GM18907 (cell line): ENCODE measurements around the gene EHD3.

Experiments
- ATAC-seq: cut with Tn5 transposase; IDR thresholded peaks from one replicate; pipeline ENCODE4 v1.9.1; 2021; ENCODE audit warnings: mild to moderate bottlenecking, moderate library complexity; ENCODE audit not compliant: unreplicated experiment

Gene EHD3

DNA sequence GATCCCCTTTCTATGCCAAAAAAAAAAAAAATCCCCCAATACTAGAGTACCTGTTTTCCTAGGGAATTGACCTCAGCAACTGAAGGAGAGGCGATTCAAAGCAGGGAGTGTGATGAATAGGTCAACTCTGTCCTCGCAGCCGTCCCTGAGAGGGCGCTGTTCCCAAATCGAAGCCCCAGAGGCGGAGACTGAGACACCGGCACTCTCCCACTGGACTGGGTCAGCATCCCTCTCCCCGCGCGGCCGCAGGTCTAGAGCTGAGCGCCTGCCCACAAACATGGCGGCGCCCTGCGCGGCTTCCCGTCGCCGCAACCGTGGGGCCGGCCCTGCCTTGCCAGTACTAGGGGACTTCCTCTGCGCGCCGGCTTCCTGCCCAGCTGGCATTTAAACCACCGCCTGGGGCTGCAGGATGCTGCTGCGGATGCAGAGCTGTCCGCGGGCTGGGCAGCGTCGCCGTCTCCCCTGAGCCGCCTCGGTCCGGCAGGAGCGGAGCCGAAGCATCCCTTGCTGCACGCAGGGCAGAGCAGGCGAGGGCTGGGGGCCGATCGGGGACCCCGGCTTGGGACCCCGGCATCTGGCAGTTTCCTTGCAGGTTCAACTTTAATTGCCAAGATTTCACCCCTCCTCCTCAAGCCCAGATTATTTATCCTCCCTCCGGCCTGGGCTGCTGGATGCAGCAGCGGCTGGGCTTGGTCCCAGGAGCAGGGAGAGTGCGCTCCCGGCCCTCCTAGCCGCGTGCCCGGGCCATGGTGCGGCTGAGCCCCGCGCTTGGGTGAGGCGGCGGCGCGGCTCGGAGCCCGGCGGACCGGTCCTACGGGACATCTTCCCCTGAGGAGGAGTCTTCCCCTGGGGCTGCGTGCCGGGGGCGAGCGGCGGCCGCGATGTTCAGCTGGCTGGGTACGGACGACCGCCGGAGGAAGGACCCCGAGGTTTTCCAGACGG lies at the start of gene EHD3:
EHD3 (plus strand) TSS at position 412 of the 942 bp plus-strand sequence; CDS start at position 882, 470 bp downstream.
- peak; percentile 96 for ATAC-seq

- no peak for ATAC-seq
Measured at GRCh38 chr2:31187166-31187565, 46.8 kb upstream of the EHD3 start.

DNA sequence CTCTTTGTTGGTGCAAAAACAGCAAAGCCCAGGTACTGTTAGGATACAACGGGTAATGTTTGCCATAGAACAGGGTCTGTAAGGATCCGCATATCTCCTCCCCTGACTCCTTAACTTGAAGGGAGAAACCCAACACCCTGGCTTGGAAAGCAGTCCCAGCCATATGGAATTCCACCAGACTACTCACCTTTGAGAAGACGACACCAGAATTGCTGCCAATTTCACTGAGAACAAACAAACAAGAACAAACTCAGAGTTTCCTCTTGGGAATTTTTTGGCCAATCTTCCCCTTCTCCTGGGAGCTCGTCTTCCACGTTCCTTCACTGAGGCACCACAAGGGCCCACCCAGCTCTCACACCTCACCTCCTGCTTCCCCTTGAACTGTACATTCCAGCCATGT lies 45.8 kb upstream of the EHD3 start:
- no peak for ATAC-seq

GRCh38 chr2:31189141-31189540 lies 44.8 kb upstream of the EHD3 start:
- ATAC-seq, result no peak

DNA sequence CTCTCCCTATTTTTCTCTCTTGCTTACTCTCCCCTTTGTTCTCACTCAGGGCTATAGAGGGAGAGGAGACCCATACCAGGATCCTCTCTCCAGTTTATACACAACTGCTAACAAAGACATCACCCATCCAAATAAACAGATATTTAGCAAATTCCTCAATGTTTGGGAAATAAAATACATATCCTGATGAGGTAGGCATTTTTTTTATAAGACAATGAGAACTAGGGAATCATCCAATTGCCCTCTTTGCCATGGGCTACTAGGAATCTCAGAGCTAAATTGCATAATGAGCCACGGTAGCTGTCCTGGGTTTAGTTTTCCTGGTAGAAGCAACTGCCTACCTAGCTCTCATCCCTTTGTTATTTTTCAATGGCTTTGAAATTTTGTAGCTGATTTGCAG lies 43.8 kb upstream of the EHD3 start:
- no peak for ATAC-seq

GRCh38 chr2:31191931-31192330 lies 42.0 kb upstream of the EHD3 start:
- no peak for ATAC-seq

DNA sequence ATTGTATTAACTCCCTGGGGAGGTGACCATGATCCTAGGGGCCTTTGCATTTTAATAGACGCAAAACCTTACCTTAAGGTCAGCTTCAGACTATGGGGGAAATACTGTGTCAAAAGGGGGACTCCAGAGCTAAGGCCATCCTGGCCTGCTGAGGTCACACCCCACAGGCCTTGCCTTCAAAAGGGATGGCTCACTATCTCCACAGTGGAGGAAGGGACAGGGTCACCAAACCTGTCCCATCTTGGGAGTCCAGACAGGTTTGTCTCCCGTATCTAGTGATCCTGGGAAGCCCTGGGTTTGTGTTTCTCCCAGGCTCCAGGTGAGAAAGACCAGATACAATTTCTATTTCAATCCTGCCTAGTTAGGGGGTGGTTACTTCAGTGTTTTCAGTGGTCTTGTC lies 41.6 kb upstream of the EHD3 start:
- no peak for ATAC-seq

DNA sequence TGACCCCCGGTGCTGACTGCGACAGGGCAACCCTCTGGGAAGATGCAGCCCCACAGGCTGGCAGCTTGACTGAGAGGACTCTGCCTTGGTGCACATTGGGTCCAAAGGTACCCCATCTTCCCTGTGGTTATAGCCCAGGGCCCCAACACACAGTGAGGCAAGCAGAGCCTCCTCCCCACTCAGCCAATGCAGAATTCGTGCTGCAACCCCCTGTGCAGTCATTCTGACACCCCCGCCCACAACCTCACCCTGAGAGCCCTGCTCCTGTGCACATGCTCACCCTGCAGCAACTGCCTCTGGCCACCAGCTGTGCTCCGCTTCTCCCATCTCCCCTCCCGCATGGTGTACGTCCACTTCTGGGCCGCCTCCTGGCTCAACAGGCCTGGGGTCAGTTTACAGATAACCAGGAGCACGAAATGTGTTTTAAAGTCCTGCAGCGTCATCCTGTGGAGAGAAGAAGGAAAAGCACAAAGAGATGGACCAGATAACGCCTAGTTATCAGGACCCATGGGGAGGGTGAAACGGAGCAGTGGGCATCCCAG lies 41.0 kb upstream of the EHD3 start:
- no peak for ATAC-seq

- ATAC-seq, result no peak
Measured at GRCh38 chr2:31193806-31194205, 40.1 kb upstream of the EHD3 start.

GRCh38 chr2:31196622-31197021 lies 37.3 kb upstream of the EHD3 start:
- no peak for ATAC-seq

GRCh38 chr2:31197166-31197565 lies 36.8 kb upstream of the EHD3 start:
- ATAC-seq, result no peak

- ATAC-seq, result no peak
Measured at GRCh38 chr2:31197669-31198068, 36.3 kb upstream of the EHD3 start.

DNA sequence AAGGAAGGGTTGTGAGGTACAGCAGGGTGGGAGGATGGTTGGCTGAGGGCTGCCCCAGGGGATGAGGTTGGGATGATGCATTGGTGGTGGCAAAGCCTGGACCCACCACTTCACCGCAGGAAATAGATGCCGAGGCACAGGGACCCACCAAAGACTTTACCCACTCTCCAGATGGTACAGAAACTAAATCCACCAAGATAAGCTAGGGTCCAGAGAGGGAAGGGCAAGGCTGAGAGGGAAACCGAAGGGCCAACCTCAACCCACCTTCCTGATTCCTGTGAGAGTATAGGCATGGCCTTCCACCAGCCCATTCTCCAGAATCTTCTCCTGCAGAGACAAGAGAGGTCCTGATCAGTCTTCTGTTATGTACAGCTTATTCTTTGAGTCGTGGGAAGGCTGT lies 34.7 kb upstream of the EHD3 start:
- ATAC-seq, result no peak

GRCh38 chr2:31200972-31201371 lies 33.0 kb upstream of the EHD3 start:
- no peak for ATAC-seq

DNA sequence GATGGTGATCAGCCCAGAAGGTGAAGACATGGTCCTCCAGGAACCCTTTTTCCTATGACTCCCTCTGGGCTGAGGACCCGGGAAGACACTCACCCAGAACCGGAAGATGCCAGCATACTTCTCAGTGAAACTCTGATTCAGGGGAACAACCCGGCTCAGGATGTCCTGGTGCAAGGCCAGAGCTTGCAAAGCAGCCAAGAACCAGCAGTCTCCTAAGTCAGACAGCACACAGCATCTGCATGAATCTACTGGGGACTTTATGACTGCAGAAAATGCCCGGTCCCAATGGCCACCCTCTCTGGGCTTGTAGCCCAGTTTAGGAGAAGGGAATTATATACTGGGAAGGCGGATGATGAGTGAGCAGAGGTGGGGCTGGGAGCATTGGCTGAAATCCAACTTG lies 31.9 kb upstream of the EHD3 start:
- no peak for ATAC-seq

DNA sequence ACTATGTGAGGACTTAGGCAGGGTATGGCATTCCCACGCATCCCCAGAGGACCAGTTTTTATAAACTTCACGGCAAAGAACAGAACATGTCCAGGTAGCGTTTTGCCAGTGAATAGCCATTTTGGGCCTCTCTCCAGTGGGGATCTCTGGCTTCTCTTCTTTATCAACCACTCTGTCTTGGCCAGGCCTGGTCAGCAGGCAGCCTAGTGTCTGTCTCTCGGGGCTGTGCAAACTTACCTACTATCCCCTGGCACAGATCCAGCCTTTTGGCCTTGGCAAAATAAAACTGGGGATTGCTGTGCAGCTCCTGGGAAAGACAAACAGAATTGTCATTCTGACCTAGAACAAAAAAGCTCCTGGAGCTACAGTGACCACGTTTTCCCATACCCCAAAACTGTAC lies 31.1 kb upstream of the EHD3 start:
- ATAC-seq, result no peak

DNA sequence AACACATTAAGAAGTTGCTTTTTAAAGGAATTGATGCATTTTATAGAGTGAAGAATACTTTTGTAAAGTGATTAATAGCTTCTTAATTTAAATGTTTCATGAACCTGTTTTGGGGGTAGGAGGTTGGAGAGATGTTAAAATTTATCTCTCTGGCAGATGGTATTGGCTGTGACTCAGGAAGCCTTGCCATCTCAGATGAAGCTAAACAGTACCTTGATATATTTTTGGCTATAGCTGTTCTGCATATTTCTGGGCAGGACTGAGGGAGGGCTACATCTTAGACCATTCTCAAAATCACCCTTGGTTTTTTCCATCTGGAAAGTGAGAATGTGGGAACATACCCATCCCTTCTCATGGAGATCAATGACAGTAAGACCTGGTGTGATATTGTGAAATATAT lies 30.0 kb upstream of the EHD3 start:
- no peak for ATAC-seq

GRCh38 chr2:31204783-31205182 lies 29.2 kb upstream of the EHD3 start:
- ATAC-seq, result no peak

DNA sequence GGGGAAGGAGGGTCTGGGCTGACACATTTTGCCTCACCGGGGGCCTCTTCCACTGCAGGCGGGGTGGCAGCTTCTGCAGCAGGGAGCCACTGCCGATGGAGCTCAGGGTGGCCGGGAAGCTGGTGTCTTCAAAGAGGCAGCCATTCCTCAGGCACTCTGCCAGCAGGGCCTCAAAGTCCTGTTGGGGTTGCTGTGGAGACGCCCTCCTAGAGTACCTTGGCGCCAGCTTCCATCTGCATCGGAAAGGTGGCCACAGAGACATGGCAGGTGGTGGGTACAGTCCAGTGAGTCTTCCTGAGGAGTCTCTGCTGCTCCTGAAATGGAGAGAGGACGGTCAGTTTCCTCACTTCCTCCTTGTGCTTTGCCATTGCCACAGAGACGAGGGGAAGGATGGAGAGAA lies 28.8 kb upstream of the EHD3 start:
- no peak for ATAC-seq

- no peak for ATAC-seq
Measured at GRCh38 chr2:31205613-31206012, 28.3 kb upstream of the EHD3 start.

DNA sequence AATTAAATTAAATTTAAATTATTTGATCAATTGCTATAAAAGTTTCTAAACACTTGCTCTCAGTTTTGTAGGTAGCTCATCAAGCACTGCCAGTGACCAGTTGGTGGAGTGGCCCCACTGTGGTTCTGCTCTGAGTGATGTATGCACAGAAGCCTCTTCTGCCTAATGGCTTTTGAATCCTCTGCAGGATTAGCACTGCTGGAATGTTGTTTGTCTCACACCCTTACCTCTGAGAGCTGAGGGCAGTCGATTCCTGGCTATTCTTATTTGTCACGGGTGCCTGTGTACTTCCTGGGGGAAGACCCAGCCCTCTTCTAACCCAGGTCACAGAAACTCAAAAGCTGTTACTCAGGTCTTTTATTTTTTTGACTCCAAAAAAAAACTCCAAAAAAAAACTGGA lies 26.2 kb upstream of the EHD3 start:
- ATAC-seq, result no peak

GRCh38 chr2:31208240-31208639 lies 25.7 kb upstream of the EHD3 start:
- no peak for ATAC-seq
